ENCODE measurements around the gene ARHGAP11B.
"Not testable (repeated sequence)": the region's sequence is repeated elsewhere in the genome, so short reads cannot be mapped to it uniquely, and the experiment has no call there.

The ARHGAP11B gene

GRCh38 chr15:30625436-30626193 lies at the start of gene ARHGAP11B:
Gene ARHGAP11B (plus strand): TSS chr15:30626128.
- WGBS = under 1% methylated on average over 17 of the region's 35 CpGs

GRCh38 chr15:30579394-30579970 lies 46.4 kb upstream of the ARHGAP11B start:
- H3K36me3 ChIP-seq (ENCODE audit: control insufficient read depth in 1 of 2, insufficient read depth in 2 of 2, low read depth in 1 of 2, low read length in 2 of 2); H4K91ac ChIP-seq (ENCODE audit: low read length); H3K23ac ChIP-seq (ENCODE audit: low read length in 2 of 2); H2BK5ac ChIP-seq (ENCODE audit: low read depth, low read length, poor library complexity, severe bottlenecking); H3K27ac ChIP-seq (ENCODE audit: low read length, poor library complexity, severe bottlenecking); H4K8ac ChIP-seq (ENCODE audit: low read length); H3K4ac ChIP-seq (ENCODE audit: low read depth in 1 of 2, low read length in 2 of 2); H2BK120ac ChIP-seq (ENCODE audit: low read depth, low read length); H2AFZ ChIP-seq (ENCODE audit: low read depth, low read length); H2BK15ac ChIP-seq (ENCODE audit: low read depth, poor library complexity, severe bottlenecking); H3K14ac ChIP-seq (ENCODE audit: low read length in 2 of 2); H3K79me1 ChIP-seq (replicated peaks; ENCODE audit: low read length, poor library complexity, severe bottlenecking); H3K4me3 ChIP-seq (ENCODE audit: insufficient read depth in 1 of 2, low read depth in 1 of 2, low read length in 2 of 2); H3K18ac ChIP-seq (ENCODE audit: low read depth in 1 of 2, low read length in 2 of 2); DNase-seq; H2BK12ac ChIP-seq (ENCODE audit: low read length in 2 of 2); H3K4me2 ChIP-seq (ENCODE audit: low read length, poor library complexity, severe bottlenecking); H3K27me3 ChIP-seq (ENCODE audit: control insufficient read depth in 1 of 2, insufficient read depth in 1 of 2, low read length in 2 of 2); H3K9ac ChIP-seq (ENCODE audit: low read length); H3K4me1 ChIP-seq (ENCODE audit: control insufficient read depth, insufficient read depth, low read depth, low read length); H2AK5ac ChIP-seq (ENCODE audit: low read length, severe bottlenecking); H3K9me3 ChIP-seq (ENCODE audit: control insufficient read depth, low read length): not testable (repeated sequence)
- no CpG with 5 or more reads among the region's 6 CpGs for WGBS

More at GRCh38 chr15:30625436-30626193, at the start of gene ARHGAP11B:
- H3K36me3 ChIP-seq (ENCODE audit: control insufficient read depth in 1 of 2, insufficient read depth in 2 of 2, low read depth in 1 of 2, low read length in 2 of 2); H3K79me1 ChIP-seq (replicated peaks; ENCODE audit: low read length, poor library complexity, severe bottlenecking); H3K27me3 ChIP-seq (ENCODE audit: control insufficient read depth in 1 of 2, insufficient read depth in 1 of 2, low read length in 2 of 2); H2AK5ac ChIP-seq (ENCODE audit: low read length, severe bottlenecking); H3K4ac ChIP-seq (ENCODE audit: low read depth in 1 of 2, low read length in 2 of 2); H3K14ac ChIP-seq (ENCODE audit: low read length in 2 of 2); H3K4me1 ChIP-seq (ENCODE audit: control insufficient read depth, insufficient read depth, low read depth, low read length); H2BK15ac ChIP-seq (ENCODE audit: low read depth, poor library complexity, severe bottlenecking); H2BK12ac ChIP-seq (ENCODE audit: low read length in 2 of 2); H4K91ac ChIP-seq (ENCODE audit: low read length); H4K8ac ChIP-seq (ENCODE audit: low read length); H3K9me3 ChIP-seq (ENCODE audit: control insufficient read depth, low read length); H2BK5ac ChIP-seq (ENCODE audit: low read depth, low read length, poor library complexity, severe bottlenecking): not testable (repeated sequence)
- Histone ChIP-seq H2AFZ (ENCODE audit: low read depth, low read length) (peak within 1 kb of the TSS; percentile 81), H3K9ac (ENCODE audit: low read length) (peak within 1 kb of the TSS; percentile 93), H3K27ac (ENCODE audit: low read length, poor library complexity, severe bottlenecking) (peak within 1 kb of the TSS; percentile 91), H2BK120ac (ENCODE audit: low read depth, low read length) (peak within 1 kb of the TSS; percentile 61), H3K23ac (ENCODE audit: low read length in 2 of 2) (peak within 1 kb of the TSS in 1 of 2 experiments; percentile 69), H3K4me3 (ENCODE audit: insufficient read depth in 1 of 2, low read depth in 1 of 2, low read length in 2 of 2) (peak within 1 kb of the TSS; percentile 60 to 81), H3K18ac (ENCODE audit: low read depth in 1 of 2, low read length in 2 of 2) (peak within 1 kb of the TSS; percentile 34 to 54), H3K4me2 (ENCODE audit: low read length, poor library complexity, severe bottlenecking) (peak within 1 kb of the TSS; percentile 58)
- peak; percentile 99 for DNase-seq

GRCh38 chr15:30580716-30581115 lies 45.2 kb upstream of the ARHGAP11B start:
- H3K4ac ChIP-seq (ENCODE audit: low read depth in 1 of 2, low read length in 2 of 2); H3K36me3 ChIP-seq (ENCODE audit: control insufficient read depth in 1 of 2, insufficient read depth in 2 of 2, low read depth in 1 of 2, low read length in 2 of 2); H2BK12ac ChIP-seq (ENCODE audit: low read length in 2 of 2); H2BK120ac ChIP-seq (ENCODE audit: low read depth, low read length); H3K4me2 ChIP-seq (ENCODE audit: low read length, poor library complexity, severe bottlenecking); H4K8ac ChIP-seq (ENCODE audit: low read length); H3K9ac ChIP-seq (ENCODE audit: low read length); H3K4me3 ChIP-seq (ENCODE audit: insufficient read depth in 1 of 2, low read depth in 1 of 2, low read length in 2 of 2); DNase-seq; H3K79me1 ChIP-seq (replicated peaks; ENCODE audit: low read length, poor library complexity, severe bottlenecking); H3K14ac ChIP-seq (ENCODE audit: low read length in 2 of 2); H3K18ac ChIP-seq (ENCODE audit: low read depth in 1 of 2, low read length in 2 of 2); H3K9me3 ChIP-seq (ENCODE audit: control insufficient read depth, low read length); H3K27ac ChIP-seq (ENCODE audit: low read length, poor library complexity, severe bottlenecking); H3K27me3 ChIP-seq (ENCODE audit: control insufficient read depth in 1 of 2, insufficient read depth in 1 of 2, low read length in 2 of 2); H2AK5ac ChIP-seq (ENCODE audit: low read length, severe bottlenecking); H2BK15ac ChIP-seq (ENCODE audit: low read depth, poor library complexity, severe bottlenecking); H4K91ac ChIP-seq (ENCODE audit: low read length); H3K4me1 ChIP-seq (ENCODE audit: control insufficient read depth, insufficient read depth, low read depth, low read length); H2AFZ ChIP-seq (ENCODE audit: low read depth, low read length); H2BK5ac ChIP-seq (ENCODE audit: low read depth, low read length, poor library complexity, severe bottlenecking); H3K23ac ChIP-seq (ENCODE audit: low read length in 2 of 2): not testable (repeated sequence)
- WGBS = no CpG with 5 or more reads among the region's 4 CpGs

DNA sequence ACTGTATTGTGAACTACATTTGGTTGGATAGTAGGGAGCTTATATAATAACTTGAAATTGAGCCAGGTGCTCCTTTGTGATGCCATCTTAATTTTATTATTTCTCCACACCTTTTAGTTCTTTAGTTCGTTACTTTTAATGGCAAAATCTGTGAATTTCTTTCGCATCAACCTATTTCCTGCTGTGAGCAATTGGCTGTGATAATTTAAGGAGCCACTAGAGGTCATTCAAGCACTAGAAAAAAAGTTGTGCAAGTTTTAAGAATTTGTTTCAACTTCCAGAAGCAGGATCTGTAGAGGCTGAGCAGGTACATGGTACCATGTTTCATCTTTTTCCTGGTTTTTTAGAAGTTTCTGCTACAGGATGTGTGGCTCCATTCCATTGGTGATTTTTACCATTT lies 27.0 kb upstream of the ARHGAP11B start:
- not testable (repeated sequence) for H3K79me1 ChIP-seq (replicated peaks; ENCODE audit: low read length, poor library complexity, severe bottlenecking); H3K9me3 ChIP-seq (ENCODE audit: control insufficient read depth, low read length); H3K14ac ChIP-seq (ENCODE audit: low read length in 2 of 2); H3K4me2 ChIP-seq (ENCODE audit: low read length, poor library complexity, severe bottlenecking); H2BK5ac ChIP-seq (ENCODE audit: low read depth, low read length, poor library complexity, severe bottlenecking); H3K9ac ChIP-seq (ENCODE audit: low read length); DNase-seq; H2BK12ac ChIP-seq (ENCODE audit: low read length in 2 of 2); H2AFZ ChIP-seq (ENCODE audit: low read depth, low read length); H3K4me1 ChIP-seq (ENCODE audit: control insufficient read depth, insufficient read depth, low read depth, low read length); H3K27ac ChIP-seq (ENCODE audit: low read length, poor library complexity, severe bottlenecking); H4K91ac ChIP-seq (ENCODE audit: low read length); H3K27me3 ChIP-seq (ENCODE audit: control insufficient read depth in 1 of 2, insufficient read depth in 1 of 2, low read length in 2 of 2); H4K8ac ChIP-seq (ENCODE audit: low read length); H2BK15ac ChIP-seq (ENCODE audit: low read depth, poor library complexity, severe bottlenecking); H3K4me3 ChIP-seq (ENCODE audit: insufficient read depth in 1 of 2, low read depth in 1 of 2, low read length in 2 of 2); H3K4ac ChIP-seq (ENCODE audit: low read depth in 1 of 2, low read length in 2 of 2); H3K36me3 ChIP-seq (ENCODE audit: control insufficient read depth in 1 of 2, insufficient read depth in 2 of 2, low read depth in 1 of 2, low read length in 2 of 2); H3K18ac ChIP-seq (ENCODE audit: low read depth in 1 of 2, low read length in 2 of 2); H2BK120ac ChIP-seq (ENCODE audit: low read depth, low read length); H3K23ac ChIP-seq (ENCODE audit: low read length in 2 of 2); H2AK5ac ChIP-seq (ENCODE audit: low read length, severe bottlenecking)
- no CpG with 5 or more reads among the region's 2 CpGs for WGBS
